Mesothelial cell of epicardium (in vitro differentiated cells): Measurements from ENCODE around the gene BCAN. TPM values are rescaled to one million over a fixed set of nuclear protein-coding genes. Genes with fewer than 3 reads are reported as not detected.
"Not testable (repeated sequence)": the region's sequence is repeated elsewhere in the genome, so short reads cannot be mapped to it uniquely, and the experiment has no call there.

ENCODE experiments used
- DNase-seq, 2 experiments: peaks; one replicate each; pipeline ENCODE4 v3.0.0; 2021; ENCODE audit warnings: low spot score in 2 of 2; ENCODE audit not compliant: unreplicated experiment in 2 of 2
- H3K27ac Mint-ChIP-seq: 2 replicates; pipeline ENCODE4 v1.8.0; 2021; ENCODE audit warnings: mixed read lengths
- H3K27me3 Mint-ChIP-seq: 2 replicates; pipeline ENCODE4 v1.8.0; 2021; ENCODE audit warnings: low read depth, mixed read lengths
- H3K36me3 Mint-ChIP-seq: 2 replicates; pipeline ENCODE4 v1.8.0; 2021; ENCODE audit warnings: mixed read lengths
- H3K4me1 Mint-ChIP-seq: 2 replicates; pipeline ENCODE4 v1.8.0; 2021; ENCODE audit warnings: mixed read lengths
- H3K4me3 Mint-ChIP-seq: 2 replicates; pipeline ENCODE4 v1.8.0; 2021; ENCODE audit warnings: mild to moderate bottlenecking, moderate library complexity, mixed read lengths
- H3K9me3 Mint-ChIP-seq: 2 replicates; pipeline ENCODE4 v1.8.0; 2021; ENCODE audit warnings: mixed read lengths
- total RNA-seq: library from RNA; stranded (reverse); gene quantifications from 3 replicates; pipeline ENCODE4 v1.2.1, GENCODE V29; 2021
- TF ChIP-seq, protein P1 (sequence below): fragments of 200-600 bp; sonication (generic); IDR thresholded peaks from one replicate; pipeline ENCODE4 v1.5.0; 2021; ENCODE audit warnings: antibody characterized with exemption; ENCODE audit not compliant: unreplicated experiment

Gene BCAN
- total RNA-seq, 1 donor from 2014 or later, result 0.85 TPM

DNA sequence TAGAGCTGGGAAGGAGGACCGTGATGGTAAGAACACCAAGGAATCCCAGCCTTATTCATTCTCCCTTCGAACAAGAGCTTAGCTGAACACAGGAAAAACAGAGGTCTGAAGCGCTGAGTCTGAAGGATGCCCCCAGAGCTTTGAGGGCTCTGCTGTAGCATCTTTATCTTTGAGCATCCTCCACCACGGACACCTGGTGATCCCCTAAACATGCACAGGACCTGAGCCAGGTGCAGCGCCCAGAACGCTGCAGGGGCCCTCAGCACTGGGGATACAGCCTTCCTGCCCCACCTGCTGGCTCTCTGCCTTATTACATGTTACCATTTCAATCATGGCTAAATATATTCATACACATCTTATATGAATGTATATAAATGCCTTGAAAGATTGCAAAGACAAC, 32.9 kb upstream of the BCAN start:
- H3K36me3 Mint-ChIP-seq, result no peaks in the 10 kb centered on the region
- H3K9me3 Mint-ChIP-seq, result no peaks in the 10 kb centered on the region
- H3K4me3 Mint-ChIP-seq, result no peak overlapping the region
- TF ChIP-seq, protein P1, sequence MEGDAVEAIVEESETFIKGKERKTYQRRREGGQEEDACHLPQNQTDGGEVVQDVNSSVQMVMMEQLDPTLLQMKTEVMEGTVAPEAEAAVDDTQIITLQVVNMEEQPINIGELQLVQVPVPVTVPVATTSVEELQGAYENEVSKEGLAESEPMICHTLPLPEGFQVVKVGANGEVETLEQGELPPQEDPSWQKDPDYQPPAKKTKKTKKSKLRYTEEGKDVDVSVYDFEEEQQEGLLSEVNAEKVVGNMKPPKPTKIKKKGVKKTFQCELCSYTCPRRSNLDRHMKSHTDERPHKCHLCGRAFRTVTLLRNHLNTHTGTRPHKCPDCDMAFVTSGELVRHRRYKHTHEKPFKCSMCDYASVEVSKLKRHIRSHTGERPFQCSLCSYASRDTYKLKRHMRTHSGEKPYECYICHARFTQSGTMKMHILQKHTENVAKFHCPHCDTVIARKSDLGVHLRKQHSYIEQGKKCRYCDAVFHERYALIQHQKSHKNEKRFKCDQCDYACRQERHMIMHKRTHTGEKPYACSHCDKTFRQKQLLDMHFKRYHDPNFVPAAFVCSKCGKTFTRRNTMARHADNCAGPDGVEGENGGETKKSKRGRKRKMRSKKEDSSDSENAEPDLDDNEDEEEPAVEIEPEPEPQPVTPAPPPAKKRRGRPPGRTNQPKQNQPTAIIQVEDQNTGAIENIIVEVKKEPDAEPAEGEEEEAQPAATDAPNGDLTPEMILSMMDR, result peak; percentile 54
- peaks cover 2% of the 10 kb centered on the region for H3K4me1 Mint-ChIP-seq
- peaks cover 20% of the 10 kb centered on the region for H3K27me3 Mint-ChIP-seq
- no peak for DNase-seq
- no peak overlapping the region for H3K27ac Mint-ChIP-seq

DNA sequence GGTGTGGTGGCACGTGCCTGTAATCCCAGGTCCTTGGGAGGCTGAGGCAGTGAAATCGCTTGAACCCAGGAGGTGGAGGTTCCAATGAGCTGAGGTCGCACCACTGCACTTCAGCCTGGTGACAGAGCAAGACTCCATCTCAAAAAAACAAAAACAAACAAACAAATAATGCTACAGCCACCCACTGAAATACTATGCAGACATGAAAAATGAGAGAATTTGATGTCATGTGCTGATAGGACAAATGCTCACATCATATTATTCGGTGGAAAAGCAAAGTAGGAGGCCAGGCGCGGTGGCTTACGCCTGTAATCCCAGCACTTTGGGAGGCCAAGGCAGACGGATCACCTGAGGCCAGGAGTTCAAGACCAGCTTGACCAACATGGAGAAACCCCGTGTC, 31.8 kb upstream of the BCAN start:
- peaks cover 25% of the 10 kb centered on the region for H3K27me3 Mint-ChIP-seq
- H3K27ac Mint-ChIP-seq, H3K36me3 Mint-ChIP-seq, H3K4me1 Mint-ChIP-seq, H3K9me3 Mint-ChIP-seq, DNase-seq, H3K4me3 Mint-ChIP-seq: not testable (repeated sequence)

DNA sequence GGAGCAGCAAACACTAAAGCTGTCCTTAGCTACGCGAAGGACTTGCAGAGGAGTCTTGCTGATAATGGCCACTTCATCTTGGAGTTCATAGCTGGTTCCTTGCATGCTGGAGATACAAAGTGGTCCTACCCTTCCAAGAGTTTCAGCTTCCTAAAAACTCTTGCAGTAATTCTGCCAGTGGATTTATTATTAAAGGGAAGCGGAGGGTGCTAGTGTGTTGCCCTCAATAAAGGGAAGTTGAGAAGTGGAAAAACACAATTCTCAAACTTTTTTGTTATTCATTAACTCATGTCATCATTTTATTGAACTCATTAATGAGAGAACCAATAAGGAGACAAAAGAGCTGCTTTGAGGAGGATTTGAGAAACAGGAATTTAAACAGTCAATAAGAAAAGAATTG, 29.3 kb upstream of the BCAN start:
- H3K4me3 Mint-ChIP-seq, result no peak overlapping the region
- TF ChIP-seq, protein P1, result no peak
- DNase-seq, result no peak
- H3K4me1 Mint-ChIP-seq, result peaks cover 25% of the 10 kb centered on the region
- H3K9me3 Mint-ChIP-seq, result no peaks in the 10 kb centered on the region
- peaks cover 25% of the 10 kb centered on the region for H3K27me3 Mint-ChIP-seq
- no peak overlapping the region for H3K27ac Mint-ChIP-seq
- no peaks in the 10 kb centered on the region for H3K36me3 Mint-ChIP-seq

DNA sequence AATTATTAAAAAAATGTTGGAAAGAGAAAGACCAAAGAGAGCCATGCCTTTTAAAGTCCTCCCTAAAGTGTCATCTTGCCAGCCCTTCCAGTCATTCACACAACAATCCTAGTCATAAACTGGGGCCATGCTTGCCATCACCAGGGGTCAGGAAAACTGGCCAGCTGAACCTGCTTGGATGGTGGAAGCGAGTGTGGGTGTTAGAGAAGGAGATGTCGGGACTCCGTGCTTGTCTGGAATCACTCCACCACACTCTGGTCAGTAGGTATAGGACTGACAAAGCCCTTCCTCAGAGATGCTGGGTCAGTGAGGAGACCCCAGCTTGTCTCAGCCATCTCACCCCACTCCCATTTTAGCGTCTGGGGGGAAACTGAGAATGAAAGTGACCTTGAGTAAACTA, 26.0 kb upstream of the BCAN start:
- peak overlapping the region; percentile 60 for H3K27ac Mint-ChIP-seq
- H3K4me3 Mint-ChIP-seq, result no peak overlapping the region
- no peak for DNase-seq
- H3K4me1 Mint-ChIP-seq, result peaks cover 23% of the 10 kb centered on the region
- H3K36me3 Mint-ChIP-seq, result no peaks in the 10 kb centered on the region
- peaks cover 43% of the 10 kb centered on the region for H3K27me3 Mint-ChIP-seq
- TF ChIP-seq, protein P1, result no peak
- H3K9me3 Mint-ChIP-seq, result no peaks in the 10 kb centered on the region

DNA sequence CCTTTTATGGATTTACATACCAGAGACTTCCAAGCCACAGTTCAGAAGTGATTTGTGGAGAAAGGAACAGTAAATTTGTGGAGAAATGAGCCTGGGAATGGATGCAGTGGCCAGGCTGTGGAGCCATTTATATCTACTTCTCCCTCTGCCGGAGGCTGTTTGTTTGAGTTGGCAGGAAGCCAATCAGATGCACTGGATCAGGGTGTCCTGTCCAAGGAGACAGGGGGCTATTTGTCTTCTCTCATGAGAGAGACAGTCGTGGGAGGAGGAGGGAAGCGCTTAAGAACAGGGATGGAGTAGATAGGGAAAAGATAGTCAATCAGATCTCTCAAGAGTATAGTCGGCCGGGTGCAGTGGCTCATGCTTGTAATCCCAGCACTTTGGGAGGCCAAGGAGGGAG, 25.5 kb upstream of the BCAN start:
- no peak overlapping the region for H3K4me3 Mint-ChIP-seq
- peak overlapping the region; percentile 60 for H3K27ac Mint-ChIP-seq
- peak; percentile 40 to 76 for DNase-seq
- no peaks in the 10 kb centered on the region for H3K36me3 Mint-ChIP-seq
- TF ChIP-seq, protein P1, result no peak
- H3K27me3 Mint-ChIP-seq, result peaks cover 46% of the 10 kb centered on the region
- H3K4me1 Mint-ChIP-seq, result peaks cover 23% of the 10 kb centered on the region
- no peaks in the 10 kb centered on the region for H3K9me3 Mint-ChIP-seq

DNA sequence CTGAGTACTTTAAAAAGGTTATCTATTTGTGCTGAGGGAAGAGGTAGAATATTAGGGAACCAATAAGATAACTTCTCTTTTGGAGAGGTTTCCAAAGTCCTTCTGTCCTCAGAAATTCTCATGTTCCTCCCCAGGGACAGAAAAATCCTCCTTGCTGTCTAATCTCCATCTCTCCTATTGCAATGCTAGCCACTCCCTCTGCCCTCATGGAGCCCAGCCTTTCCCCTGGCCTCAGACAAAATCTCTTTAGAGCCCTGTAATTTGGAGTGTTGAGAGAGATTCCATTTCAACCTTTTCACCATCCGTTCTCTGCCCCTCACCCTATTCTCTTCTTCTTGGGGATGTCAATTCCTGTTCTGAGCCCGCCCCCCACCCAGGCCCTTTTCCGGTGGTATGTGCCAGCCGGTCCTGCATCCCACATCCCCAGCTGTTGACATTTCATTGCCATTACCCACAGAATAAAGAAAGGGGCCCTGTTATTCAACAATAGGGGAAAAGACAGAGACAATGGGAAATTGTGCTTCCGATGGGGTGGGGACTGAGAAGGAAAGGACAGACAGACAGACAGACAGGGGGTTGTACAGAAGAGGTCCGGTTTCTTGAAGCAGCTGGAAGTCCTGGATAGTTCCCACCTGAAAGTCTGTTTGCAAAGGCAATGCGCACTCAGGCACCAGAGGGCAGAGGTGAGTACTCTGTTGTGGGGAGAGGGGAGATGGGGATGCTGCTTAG, 22.9 kb upstream of the BCAN start, which contains the start of gene HAPLN2:
HAPLN2 (plus strand) TSS at position 563 of the 729 bp plus-strand sequence. CDS start 4,076 bp downstream, outside the sequence.
- TF ChIP-seq, protein P1, result no peak
- Mint-ChIP-seq H3K27ac (no peak within 1 kb of the TSS), H3K4me3 (no peak within 1 kb of the TSS), H3K36me3 (no peaks in the 10 kb centered on the region), H3K27me3 (peaks cover 56% of the 10 kb centered on the region), H3K9me3 (no peaks in the 10 kb centered on the region), H3K4me1 (peaks cover 23% of the 10 kb centered on the region)
- no peak for DNase-seq
